ENCODE results near the gene STUM. TPM values are rescaled to one million over a fixed set of nuclear protein-coding genes. Genes with fewer than 3 reads are reported as not detected.

The STUM gene
- total and polyA plus RNA-seq, 4 donors = 4.8 to 21.1 (median 15.0) TPM

DNA sequence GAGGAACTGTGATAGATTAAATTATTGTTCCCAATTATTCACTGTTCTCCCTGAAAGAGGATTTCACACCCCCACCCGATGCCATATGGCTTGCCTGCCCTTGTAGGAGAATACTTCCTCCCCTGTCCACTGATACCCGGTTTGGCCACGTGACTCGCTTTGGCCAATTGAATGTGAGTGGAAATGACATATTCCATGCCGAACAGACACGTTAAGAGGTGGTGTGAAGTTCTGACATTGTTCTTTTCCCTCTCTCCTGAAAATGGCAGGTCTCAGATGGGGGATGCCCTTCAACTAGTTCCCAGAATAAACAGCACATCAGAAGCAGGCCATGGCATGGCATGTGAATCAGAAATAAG is 5.3 kb downstream of the STUM start:
- H3K27ac ChIP-seq (ENCODE audit: low read depth, low read length) = no peak overlapping the region
- no peaks in the 10 kb centered on the region for H3K9me3 ChIP-seq (ENCODE audit: control insufficient read depth, insufficient read depth, low read length)
- no peak overlapping the region for H3K4me3 ChIP-seq (ENCODE audit: low read depth, low read length)
- peaks cover 25% of the 10 kb centered on the region for H3K4me1 ChIP-seq (ENCODE audit: control insufficient read depth, insufficient read depth, low read length)
- H3K27me3 ChIP-seq (ENCODE audit: control insufficient read depth, insufficient read depth, low read length) = no peaks in the 10 kb centered on the region
- no peak for DNase-seq (ENCODE audit: low read depth in 4 of 6, low spot score in 6 of 6)
- WGBS (ENCODE audit: insufficient coverage) = 79% methylated on average over 3 of the region's 6 CpGs
- H3K36me3 ChIP-seq (ENCODE audit: control insufficient read depth, insufficient read depth, low read length) = no peaks in the 10 kb centered on the region

DNA sequence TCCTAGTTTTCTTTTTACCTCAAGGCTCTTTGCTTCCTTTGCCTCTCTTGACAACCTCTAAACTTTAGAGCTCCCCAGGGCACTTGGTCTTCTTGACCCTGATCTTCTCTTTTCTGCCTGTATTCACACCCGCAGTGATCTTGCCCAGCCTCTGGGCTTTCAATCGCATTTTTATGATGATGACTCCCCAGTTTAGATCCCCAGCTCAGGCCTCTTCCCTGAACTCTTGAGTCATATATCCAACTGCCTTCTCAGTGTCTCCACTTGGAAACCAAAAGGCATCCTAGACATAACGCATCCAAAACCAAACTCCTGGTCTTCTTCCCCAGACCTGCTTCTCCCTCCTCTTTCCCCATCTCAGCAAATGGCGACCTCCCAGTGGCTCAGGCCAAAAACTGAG is 6.5 kb downstream of the STUM start:
- 95% methylated on average over 4 of the region's 4 CpGs for WGBS (ENCODE audit: insufficient coverage)
- no peak for DNase-seq (ENCODE audit: low read depth in 4 of 6, low spot score in 6 of 6)
- H3K4me1 ChIP-seq (ENCODE audit: control insufficient read depth, insufficient read depth, low read length) = peaks cover 13% of the 10 kb centered on the region

DNA sequence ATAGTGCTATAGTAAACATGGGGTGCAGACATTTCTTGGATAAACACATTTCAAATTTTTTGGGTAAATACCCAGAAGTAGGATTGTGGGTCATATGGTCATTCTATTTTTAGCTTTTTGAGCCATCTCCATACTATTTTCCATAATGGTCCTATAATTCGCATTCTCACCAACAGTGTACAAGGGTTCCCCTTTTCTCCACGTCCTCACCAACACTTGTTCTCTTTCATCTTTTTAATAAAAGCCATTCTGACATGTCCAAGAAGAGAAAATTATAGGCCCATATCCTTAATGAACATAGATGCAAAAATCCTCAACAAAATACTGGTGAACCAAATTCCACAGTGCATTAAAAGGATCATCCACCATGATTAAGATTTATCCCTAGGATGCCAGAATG is 8.9 kb downstream of the STUM start:
- Histone ChIP-seq H3K27me3 (ENCODE audit: control insufficient read depth, insufficient read depth, low read length) (no peaks in the 10 kb centered on the region), H3K36me3 (ENCODE audit: control insufficient read depth, insufficient read depth, low read length) (no peaks in the 10 kb centered on the region), H3K4me3 (ENCODE audit: low read depth, low read length) (no peak overlapping the region), H3K27ac (ENCODE audit: low read depth, low read length) (no peak overlapping the region), H3K4me1 (ENCODE audit: control insufficient read depth, insufficient read depth, low read length) (no peaks in the 10 kb centered on the region), H3K9me3 (ENCODE audit: control insufficient read depth, insufficient read depth, low read length) (no peaks in the 10 kb centered on the region)
- 100% methylated on average over 2 of the region's 2 CpGs for WGBS (ENCODE audit: insufficient coverage)
- DNase-seq (ENCODE audit: low read depth in 4 of 6, low spot score in 6 of 6) = no peak

More for the DNA sequence above, 6.5 kb downstream of the STUM start:
- no peak overlapping the region for H3K27ac ChIP-seq (ENCODE audit: low read depth, low read length)
- H3K36me3 ChIP-seq (ENCODE audit: control insufficient read depth, insufficient read depth, low read length) = no peaks in the 10 kb centered on the region
- no peaks in the 10 kb centered on the region for H3K27me3 ChIP-seq (ENCODE audit: control insufficient read depth, insufficient read depth, low read length)
- no peaks in the 10 kb centered on the region for H3K9me3 ChIP-seq (ENCODE audit: control insufficient read depth, insufficient read depth, low read length)
- H3K4me3 ChIP-seq (ENCODE audit: low read depth, low read length) = no peak overlapping the region

DNA sequence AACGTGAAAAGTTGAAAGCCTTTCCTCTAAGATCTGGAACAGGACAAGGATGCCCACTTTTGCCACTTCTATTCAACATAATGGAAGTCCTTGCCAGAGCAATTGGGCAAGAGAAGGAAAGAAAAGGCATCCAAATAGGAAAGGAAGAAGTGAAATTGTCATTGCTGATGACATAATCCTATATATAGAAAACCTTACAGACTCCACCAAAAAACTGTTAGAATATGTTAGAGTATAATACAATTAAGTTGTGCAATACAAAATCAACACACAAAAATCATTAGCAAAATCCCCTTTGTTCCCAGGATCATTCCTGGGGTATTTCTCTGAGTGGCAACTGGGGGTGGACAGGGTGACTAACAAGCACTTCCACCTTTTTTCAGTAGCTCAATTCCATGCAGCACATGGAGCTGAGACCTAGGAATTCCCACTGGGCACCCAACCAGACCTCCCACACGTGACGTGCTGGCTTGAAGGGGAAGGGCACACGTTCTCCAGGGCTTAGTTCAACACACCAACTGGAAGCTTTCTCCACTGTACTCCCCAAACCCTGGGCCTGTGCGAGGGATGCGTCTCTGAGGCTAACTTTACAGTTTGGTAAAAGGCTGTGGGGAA is 9.6 kb downstream of the STUM start:
- H3K27ac ChIP-seq (ENCODE audit: low read depth, low read length) = no peak overlapping the region
- H3K4me3 ChIP-seq (ENCODE audit: low read depth, low read length) = no peak overlapping the region
- WGBS (ENCODE audit: insufficient coverage) = no CpG with 5 or more reads among the region's 6 CpGs
- no peaks in the 10 kb centered on the region for H3K36me3 ChIP-seq (ENCODE audit: control insufficient read depth, insufficient read depth, low read length)
- H3K9me3 ChIP-seq (ENCODE audit: control insufficient read depth, insufficient read depth, low read length) = no peaks in the 10 kb centered on the region
- H3K4me1 ChIP-seq (ENCODE audit: control insufficient read depth, insufficient read depth, low read length) = no peaks in the 10 kb centered on the region
- no peak for DNase-seq (ENCODE audit: low read depth in 4 of 6, low spot score in 6 of 6)
- H3K27me3 ChIP-seq (ENCODE audit: control insufficient read depth, insufficient read depth, low read length) = no peaks in the 10 kb centered on the region

DNA sequence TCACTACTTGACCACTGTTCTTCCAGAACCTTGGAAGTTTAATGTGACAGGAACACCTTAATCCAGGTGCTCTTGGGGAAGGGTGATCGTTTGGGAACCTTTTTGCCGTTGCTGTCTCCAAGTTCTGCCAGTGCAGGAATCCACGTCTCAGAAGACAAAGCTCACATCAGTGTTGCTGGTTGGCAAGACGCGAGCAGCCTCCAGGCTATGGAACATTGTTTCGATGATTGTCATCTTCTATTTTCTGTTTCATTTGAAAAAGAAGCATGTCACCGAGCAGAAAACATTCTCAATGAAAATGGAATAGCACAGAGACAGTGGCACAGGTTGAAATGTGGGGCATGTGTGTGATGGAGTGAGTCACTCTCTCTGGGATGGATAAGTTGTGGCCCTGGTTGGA is 11.7 kb downstream of the STUM start:
- H3K9me3 ChIP-seq (ENCODE audit: control insufficient read depth, insufficient read depth, low read length) = no peaks in the 10 kb centered on the region
- no peak overlapping the region for H3K4me3 ChIP-seq (ENCODE audit: low read depth, low read length)
- DNase-seq (ENCODE audit: low read depth in 4 of 6, low spot score in 6 of 6) = no peak
- WGBS (ENCODE audit: insufficient coverage) = 89% methylated on average over 7 of the region's 7 CpGs
- no peaks in the 10 kb centered on the region for H3K36me3 ChIP-seq (ENCODE audit: control insufficient read depth, insufficient read depth, low read length)
- no peak overlapping the region for H3K27ac ChIP-seq (ENCODE audit: low read depth, low read length)
- no peaks in the 10 kb centered on the region for H3K27me3 ChIP-seq (ENCODE audit: control insufficient read depth, insufficient read depth, low read length)
- H3K4me1 ChIP-seq (ENCODE audit: control insufficient read depth, insufficient read depth, low read length) = no peaks in the 10 kb centered on the region

DNA sequence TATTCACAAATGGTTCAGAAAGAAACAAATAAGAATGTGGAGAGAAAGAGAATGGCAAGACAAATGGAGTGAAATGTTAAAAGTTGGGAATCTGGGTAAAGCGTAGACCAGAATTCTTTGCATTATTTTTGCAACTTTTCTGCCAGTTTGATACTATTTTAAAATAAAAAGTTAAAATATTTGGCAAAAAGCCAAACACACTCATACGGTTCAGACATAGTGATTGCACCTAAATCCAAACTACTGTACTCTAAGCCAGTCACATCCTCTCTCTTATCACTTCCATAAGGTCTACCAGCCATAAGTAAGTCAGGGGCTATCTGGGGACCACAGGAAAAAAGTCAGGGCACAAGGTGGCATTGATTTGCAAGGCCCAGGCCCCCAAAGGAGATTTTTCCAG is 14.4 kb downstream of the STUM start:
- Histone ChIP-seq H3K4me1 (ENCODE audit: control insufficient read depth, insufficient read depth, low read length) (peaks cover 4% of the 10 kb centered on the region), H3K9me3 (ENCODE audit: control insufficient read depth, insufficient read depth, low read length) (no peaks in the 10 kb centered on the region), H3K36me3 (ENCODE audit: control insufficient read depth, insufficient read depth, low read length) (no peaks in the 10 kb centered on the region), H3K4me3 (ENCODE audit: low read depth, low read length) (no peak overlapping the region), H3K27me3 (ENCODE audit: control insufficient read depth, insufficient read depth, low read length) (no peaks in the 10 kb centered on the region), H3K27ac (ENCODE audit: low read depth, low read length) (no peak overlapping the region)
- WGBS (ENCODE audit: insufficient coverage) = 60% methylated on average over 1 of the region's 2 CpGs
- DNase-seq (ENCODE audit: low read depth in 4 of 6, low spot score in 6 of 6) = no peak

DNA sequence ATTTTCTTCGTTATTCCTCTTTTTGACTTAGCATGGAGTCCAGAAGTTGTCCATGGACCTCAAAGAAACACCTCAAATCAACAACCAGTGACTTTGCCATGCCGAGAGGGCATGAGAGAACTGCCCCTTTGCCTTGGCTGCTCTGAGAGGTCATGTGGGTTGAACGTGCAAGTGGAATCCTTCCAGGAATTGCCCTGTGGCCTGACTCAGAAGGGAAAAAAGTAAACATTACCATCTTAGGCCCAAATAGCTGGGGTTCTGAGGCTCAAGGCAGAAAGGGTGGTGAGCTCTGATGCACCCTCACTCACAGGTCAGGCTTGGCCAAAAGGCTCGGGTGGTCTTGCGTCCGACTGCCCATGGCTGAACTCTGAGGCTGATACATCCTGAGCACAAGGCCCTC is 15.1 kb downstream of the STUM start:
- no peaks in the 10 kb centered on the region for H3K27me3 ChIP-seq (ENCODE audit: control insufficient read depth, insufficient read depth, low read length)
- H3K9me3 ChIP-seq (ENCODE audit: control insufficient read depth, insufficient read depth, low read length) = no peaks in the 10 kb centered on the region
- 88% methylated on average over 5 of the region's 6 CpGs for WGBS (ENCODE audit: insufficient coverage)
- no peak for DNase-seq (ENCODE audit: low read depth in 4 of 6, low spot score in 6 of 6)
- H3K4me3 ChIP-seq (ENCODE audit: low read depth, low read length) = no peak overlapping the region
- H3K36me3 ChIP-seq (ENCODE audit: control insufficient read depth, insufficient read depth, low read length) = no peaks in the 10 kb centered on the region
- peaks cover 10% of the 10 kb centered on the region for H3K4me1 ChIP-seq (ENCODE audit: control insufficient read depth, insufficient read depth, low read length)
- no peak overlapping the region for H3K27ac ChIP-seq (ENCODE audit: low read depth, low read length)

DNA sequence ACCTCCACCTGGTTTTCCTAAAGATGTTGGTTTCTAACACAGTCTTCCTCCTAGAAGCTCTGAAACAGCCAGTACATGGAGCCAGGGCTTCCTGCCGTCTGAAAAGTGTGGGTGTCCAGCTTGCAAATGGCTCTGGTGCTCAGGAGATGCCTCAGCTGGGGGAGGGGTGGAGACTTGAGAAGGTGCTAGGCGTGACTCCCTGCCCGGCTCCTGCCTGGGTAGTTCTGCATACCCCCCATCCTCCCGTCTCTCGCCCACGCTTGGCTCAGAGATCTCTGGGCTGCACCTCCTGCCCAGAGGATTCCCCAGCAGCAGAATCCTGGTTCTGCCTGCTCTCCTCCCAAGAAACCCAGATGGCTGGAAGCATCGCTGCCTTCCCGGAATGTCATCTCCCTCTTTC is 16.9 kb downstream of the STUM start:
- Histone ChIP-seq H3K27me3 (ENCODE audit: control insufficient read depth, insufficient read depth, low read length) (no peaks in the 10 kb centered on the region), H3K36me3 (ENCODE audit: control insufficient read depth, insufficient read depth, low read length) (no peaks in the 10 kb centered on the region), H3K4me3 (ENCODE audit: low read depth, low read length) (no peak overlapping the region), H3K9me3 (ENCODE audit: control insufficient read depth, insufficient read depth, low read length) (no peaks in the 10 kb centered on the region), H3K4me1 (ENCODE audit: control insufficient read depth, insufficient read depth, low read length) (peaks cover 25% of the 10 kb centered on the region), H3K27ac (ENCODE audit: low read depth, low read length) (no peak overlapping the region)
- no peak for DNase-seq (ENCODE audit: low read depth in 4 of 6, low spot score in 6 of 6)
- 97% methylated on average over 7 of the region's 8 CpGs for WGBS (ENCODE audit: insufficient coverage)

- Histone ChIP-seq H3K4me1 (ENCODE audit: control insufficient read depth, insufficient read depth, low read length) (peaks cover 26% of the 10 kb centered on the region), H3K4me3 (ENCODE audit: low read depth, low read length) (no peak overlapping the region), H3K9me3 (ENCODE audit: control insufficient read depth, insufficient read depth, low read length) (no peaks in the 10 kb centered on the region), H3K36me3 (ENCODE audit: control insufficient read depth, insufficient read depth, low read length) (no peaks in the 10 kb centered on the region), H3K27ac (ENCODE audit: low read depth, low read length) (no peak overlapping the region), H3K27me3 (ENCODE audit: control insufficient read depth, insufficient read depth, low read length) (no peaks in the 10 kb centered on the region)
- WGBS (ENCODE audit: insufficient coverage) = no CpG with 5 or more reads among the region's 1 CpG
- DNase-seq (ENCODE audit: low read depth in 4 of 6, low spot score in 6 of 6) = no peak
Measured at GRCh38 chr1:226566234-226566633, 17.7 kb downstream of the STUM start.

GRCh38 chr1:226566760-226567159 is 18.2 kb downstream of the STUM start:
- H3K4me3 ChIP-seq (ENCODE audit: low read depth, low read length) = no peak overlapping the region
- DNase-seq (ENCODE audit: low read depth in 4 of 6, low spot score in 6 of 6) = peak in 2 of 6 donors; percentile 44 to 55

More at GRCh38 chr1:226566760-226567159, 18.2 kb downstream of the STUM start:
- no peaks in the 10 kb centered on the region for H3K27me3 ChIP-seq (ENCODE audit: control insufficient read depth, insufficient read depth, low read length)
- H3K27ac ChIP-seq (ENCODE audit: low read depth, low read length) = no peak overlapping the region
- no peaks in the 10 kb centered on the region for H3K9me3 ChIP-seq (ENCODE audit: control insufficient read depth, insufficient read depth, low read length)
- H3K4me1 ChIP-seq (ENCODE audit: control insufficient read depth, insufficient read depth, low read length) = peaks cover 26% of the 10 kb centered on the region
- WGBS (ENCODE audit: insufficient coverage) = no CpG with 5 or more reads among the region's 3 CpGs
- H3K36me3 ChIP-seq (ENCODE audit: control insufficient read depth, insufficient read depth, low read length) = no peaks in the 10 kb centered on the region
